ENCODE measurements around the gene ICAM2. TPM values are rescaled to one million over a fixed set of nuclear protein-coding genes. Genes with fewer than 3 reads are reported as not detected.
A peak's percentile ranks its signal among the peaks of the same experiment; 100 is the strongest.
"Not testable (repeated sequence)": the region's sequence is repeated elsewhere in the genome, so short reads cannot be mapped to it uniquely, and the experiment has no call there.

ICAM2 gene
- total RNA-seq, 4 donors from 2014 or later = 7.2 to 71.1 (median 36.7) TPM

DNA sequence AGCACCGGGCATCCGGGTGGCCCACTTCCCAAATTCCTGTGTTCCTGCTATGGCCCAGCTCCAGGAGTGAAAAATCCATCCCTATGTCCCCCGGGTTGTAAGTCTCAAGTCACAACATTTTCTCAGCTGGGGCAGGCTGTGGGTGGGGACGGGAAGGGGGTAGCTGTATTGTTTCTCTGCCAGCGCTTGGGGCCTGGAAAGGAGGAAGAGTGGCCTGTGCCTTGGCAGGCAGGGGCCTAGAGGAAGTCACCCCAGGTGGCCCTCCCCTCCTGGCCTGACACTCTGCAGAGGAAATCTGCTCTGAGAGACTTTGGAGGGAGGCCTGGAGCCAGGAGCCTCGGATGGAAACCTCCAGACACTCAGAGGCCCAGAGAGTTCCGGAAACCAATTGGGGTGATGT, 37.1 kb downstream of the ICAM2 start:
- H3K4me1 ChIP-seq = peaks cover 0 to 62% (median 37%) of the 10 kb centered on the region in 3 donors
- TF ChIP-seq, protein P1, sequence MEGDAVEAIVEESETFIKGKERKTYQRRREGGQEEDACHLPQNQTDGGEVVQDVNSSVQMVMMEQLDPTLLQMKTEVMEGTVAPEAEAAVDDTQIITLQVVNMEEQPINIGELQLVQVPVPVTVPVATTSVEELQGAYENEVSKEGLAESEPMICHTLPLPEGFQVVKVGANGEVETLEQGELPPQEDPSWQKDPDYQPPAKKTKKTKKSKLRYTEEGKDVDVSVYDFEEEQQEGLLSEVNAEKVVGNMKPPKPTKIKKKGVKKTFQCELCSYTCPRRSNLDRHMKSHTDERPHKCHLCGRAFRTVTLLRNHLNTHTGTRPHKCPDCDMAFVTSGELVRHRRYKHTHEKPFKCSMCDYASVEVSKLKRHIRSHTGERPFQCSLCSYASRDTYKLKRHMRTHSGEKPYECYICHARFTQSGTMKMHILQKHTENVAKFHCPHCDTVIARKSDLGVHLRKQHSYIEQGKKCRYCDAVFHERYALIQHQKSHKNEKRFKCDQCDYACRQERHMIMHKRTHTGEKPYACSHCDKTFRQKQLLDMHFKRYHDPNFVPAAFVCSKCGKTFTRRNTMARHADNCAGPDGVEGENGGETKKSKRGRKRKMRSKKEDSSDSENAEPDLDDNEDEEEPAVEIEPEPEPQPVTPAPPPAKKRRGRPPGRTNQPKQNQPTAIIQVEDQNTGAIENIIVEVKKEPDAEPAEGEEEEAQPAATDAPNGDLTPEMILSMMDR (IDR thresholded peaks at IDR 0.05) = no peak
- no peak for TF ChIP-seq EP300 (IDR thresholded peaks at IDR 0.05)
- TF ChIP-seq POLR2AphosphoS5 (IDR thresholded peaks at IDR 0.05) = no peak
- TF ChIP-seq POLR2A (IDR thresholded peaks at IDR 0.05) = no peak
- peaks cover 10% of the 10 kb centered on the region for H3K27me3 ChIP-seq
- H3K36me3 ChIP-seq = no peaks in the 10 kb centered on the region
- H3K4me3 ChIP-seq = no peak overlapping the region
- peak overlapping the region in 2 of 4 donors; percentile 31 to 70 for H3K27ac ChIP-seq
- no peak for ATAC-seq
- WGBS, 2 donors (ENCODE audit: low coverage in 1 of 2) = 42 to 72% methylated on average over 2 to 3 of the region's 7 CpGs
- H3K9me3 ChIP-seq = peaks cover 0 to 9% (median 0%) of the 10 kb centered on the region in 3 donors

DNA sequence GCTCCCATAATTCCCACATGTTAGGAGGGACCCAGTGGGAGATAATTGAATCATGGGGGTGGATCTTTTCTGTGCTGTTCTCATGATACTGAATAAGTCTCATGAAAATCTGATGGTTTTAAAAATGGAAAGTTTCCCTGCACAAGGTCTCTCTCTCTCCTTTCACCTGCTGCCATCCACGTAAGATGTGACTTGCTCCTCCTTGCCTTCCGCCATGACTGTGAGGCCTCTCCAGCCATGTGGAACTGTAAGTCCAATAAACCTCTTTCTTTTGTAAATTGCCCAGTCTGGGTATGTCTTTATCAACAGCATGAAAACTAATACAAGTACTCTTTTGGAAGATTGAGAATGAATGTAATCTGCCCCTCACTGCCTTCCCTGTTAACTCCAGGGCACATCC, 37.8 kb downstream of the ICAM2 start:
- not testable (repeated sequence) for ATAC-seq, H3K9me3 ChIP-seq, H3K36me3 ChIP-seq, H3K27me3 ChIP-seq, H3K4me3 ChIP-seq
- WGBS, 2 donors (ENCODE audit: low coverage in 1 of 2) = 100% methylated on average over 2 of the region's 2 CpGs
- Histone ChIP-seq H3K4me1 (peaks cover 0 to 56% (median 37%) of the 10 kb centered on the region in 3 donors), H3K27ac (peak overlapping the region in 1 of 4 donors; percentile 31)

DNA sequence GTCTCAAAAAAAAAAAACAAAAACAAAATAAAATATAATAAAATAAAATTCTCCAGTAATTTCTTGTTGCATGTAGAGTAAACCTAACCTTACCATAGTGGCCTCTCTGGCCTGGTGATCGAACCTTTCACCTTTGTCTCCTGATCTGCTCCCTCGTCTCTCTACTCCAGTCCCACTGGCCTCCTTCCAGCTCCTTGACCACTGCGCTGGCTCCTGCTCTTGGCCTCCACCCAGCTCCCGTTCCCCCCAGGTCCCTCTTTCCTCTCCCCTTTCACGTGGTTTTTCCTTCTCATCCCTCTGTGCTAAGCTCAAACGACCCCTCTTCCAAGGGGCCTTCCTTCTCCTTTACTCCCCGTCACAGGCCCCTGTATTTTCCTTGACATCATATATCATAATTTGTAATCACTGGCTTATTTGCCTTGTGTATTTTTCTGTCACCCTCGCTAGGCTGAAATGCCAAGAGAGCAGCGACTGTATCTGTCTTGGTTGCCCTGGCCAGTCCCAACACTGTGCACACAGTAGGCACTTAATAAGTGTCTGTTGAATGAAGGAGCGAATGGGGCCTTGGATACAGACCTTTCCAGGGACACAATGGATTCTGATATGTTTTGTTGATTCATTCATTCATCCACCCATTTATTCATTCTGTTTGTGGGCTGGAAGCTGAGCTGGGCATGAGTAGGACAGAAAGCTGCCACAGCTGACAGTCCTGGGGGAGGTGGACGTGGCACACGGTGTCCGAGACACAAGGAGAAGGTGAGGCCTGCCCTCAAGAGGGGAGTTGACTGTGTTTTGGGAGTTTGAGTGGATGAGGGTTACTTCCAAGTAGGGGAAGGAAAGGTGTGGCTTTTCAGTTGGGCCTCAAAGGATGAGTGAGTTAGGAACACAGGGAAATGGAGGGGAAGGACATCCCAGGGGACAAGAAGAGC, 41.9 kb downstream of the ICAM2 start:
- WGBS, 2 donors (ENCODE audit: low coverage in 1 of 2) = 70 to 81% methylated on average over 9 to 12 of the region's 13 CpGs
- TF ChIP-seq POLR2AphosphoS5 (IDR thresholded peaks at IDR 0.05) (no peak), EP300 (IDR thresholded peaks at IDR 0.05) (no peak), POLR2A (IDR thresholded peaks at IDR 0.05) (no peak)
- TF ChIP-seq, protein P1 (IDR thresholded peaks at IDR 0.05) = no peak
- peaks cover 26% of the 10 kb centered on the region for H3K27me3 ChIP-seq
- H3K9me3 ChIP-seq = peaks cover 0 to 9% (median 0%) of the 10 kb centered on the region in 3 donors
- no peak for ATAC-seq
- no peak overlapping the region for H3K27ac ChIP-seq
- no peaks in the 10 kb centered on the region for H3K36me3 ChIP-seq
- H3K4me3 ChIP-seq = no peak overlapping the region
- H3K4me1 ChIP-seq = peaks cover 0 to 19% (median 8%) of the 10 kb centered on the region in 3 donors

DNA sequence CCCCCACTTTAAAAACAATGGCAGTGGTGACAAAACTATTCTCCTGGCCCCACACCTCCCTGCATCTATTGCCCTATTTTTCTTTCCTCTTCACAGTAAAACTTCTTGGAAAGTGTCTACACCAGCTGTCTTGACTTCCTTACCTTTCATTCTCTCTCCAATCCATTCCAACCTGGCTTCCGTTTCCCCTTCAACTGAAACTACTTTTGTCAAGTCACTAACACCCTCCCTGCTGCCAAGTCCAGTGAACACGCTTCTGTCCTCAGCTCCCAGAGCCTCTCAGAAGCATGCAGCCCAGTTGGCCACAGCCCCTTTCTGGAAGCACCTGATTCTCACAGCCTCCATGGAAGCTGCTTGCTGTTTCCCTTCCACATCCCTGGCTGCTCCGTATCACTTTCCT, 43.7 kb downstream of the ICAM2 start:
- TF ChIP-seq EP300 (IDR thresholded peaks at IDR 0.05) (no peak), POLR2A (IDR thresholded peaks at IDR 0.05) (no peak), POLR2AphosphoS5 (IDR thresholded peaks at IDR 0.05) (no peak)
- TF ChIP-seq, protein P1 (IDR thresholded peaks at IDR 0.05) = no peak
- Histone ChIP-seq H3K4me3 (no peak overlapping the region), H3K27me3 (peaks cover 35% of the 10 kb centered on the region), H3K4me1 (peaks cover 0 to 12% (median 2%) of the 10 kb centered on the region in 3 donors), H3K27ac (no peak overlapping the region), H3K9me3 (peaks cover 0 to 3% (median 0%) of the 10 kb centered on the region in 3 donors), H3K36me3 (no peaks in the 10 kb centered on the region)
- 44 to 48% methylated on average over 3 of the region's 3 CpGs for WGBS, 2 donors (ENCODE audit: low coverage in 1 of 2)
- ATAC-seq = no peak

DNA sequence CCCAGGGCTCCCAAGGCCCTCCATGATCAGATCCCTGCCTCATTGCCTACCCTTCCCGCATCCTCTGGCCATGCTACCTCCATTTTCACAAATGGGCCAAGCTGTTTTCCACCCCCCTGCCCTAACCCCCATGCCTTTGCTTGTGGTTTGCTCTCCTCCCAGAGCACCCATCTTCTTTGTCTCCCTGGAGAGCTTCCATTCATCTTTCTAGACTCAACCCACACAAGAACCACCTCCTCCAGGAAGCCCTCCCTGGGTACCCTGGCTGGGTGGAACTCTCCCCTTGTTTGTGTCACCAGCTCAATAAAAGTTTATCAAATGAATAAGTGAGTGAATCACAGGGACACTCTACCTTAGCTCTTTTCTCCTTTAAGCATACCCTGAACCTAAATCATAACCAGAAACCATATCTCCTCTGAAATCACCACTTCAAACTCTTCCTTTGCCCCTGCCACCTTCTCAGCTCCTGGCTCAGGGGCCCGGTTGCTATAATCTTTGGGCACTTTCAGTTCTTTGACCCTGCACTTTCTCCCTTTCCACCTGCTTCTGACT, 44.8 kb downstream of the ICAM2 start:
- Histone ChIP-seq H3K27me3 (peaks cover 35% of the 10 kb centered on the region), H3K27ac (no peak overlapping the region), H3K9me3 (no peaks in the 10 kb centered on the region), H3K4me1 (peaks cover 0 to 8% (median 2%) of the 10 kb centered on the region in 3 donors), H3K36me3 (no peaks in the 10 kb centered on the region), H3K4me3 (no peak overlapping the region)
- no peak for ATAC-seq
- WGBS, 2 donors (ENCODE audit: low coverage in 1 of 2) = 86 to 87% methylated on average over 2 of the region's 2 CpGs
- TF ChIP-seq POLR2AphosphoS5 (IDR thresholded peaks at IDR 0.05) (no peak), EP300 (IDR thresholded peaks at IDR 0.05) (no peak), POLR2A (IDR thresholded peaks at IDR 0.05) (no peak)
- TF ChIP-seq, protein P1 (IDR thresholded peaks at IDR 0.05) = no peak

Data from gastroesophageal sphincter (tissue), 4 donors.